HG02884 (cell line): ENCODE results near the gene GBP3.
A peak's percentile ranks its signal among the peaks of the same experiment; 100 is the strongest.
"Not testable (repeated sequence)": the region's sequence is repeated elsewhere in the genome, so short reads cannot be mapped to it uniquely, and the experiment has no call there.

Experiments used
- ATAC-seq: cut with Tn5 transposase; IDR thresholded peaks from one replicate; pipeline ENCODE4 v1.9.1; 2021; ENCODE audit warnings: mild to moderate bottlenecking, moderate library complexity; ENCODE audit not compliant: unreplicated experiment

The GBP3 gene

GRCh38 chr1:89022167-89022959 is at the start of gene GBP3:
TSS of gene GBP3 (minus strand) at chr1:89022866. CDS start at chr1:89020721, 2,145 bp downstream.
- ATAC-seq: peak; percentile 81

GRCh38 chr1:89070509-89070908 is 47.8 kb upstream of the GBP3 start:
- ATAC-seq: no peak

- no peak for ATAC-seq
These were observed 47.3 kb upstream of the GBP3 start for GRCh38 chr1:89069951-89070350.

GRCh38 chr1:89068291-89068690 is 45.6 kb upstream of the GBP3 start:
- ATAC-seq: no peak

- ATAC-seq: peak; percentile 73
These were observed 42.6 kb upstream of the GBP3 start, which contains the start of gene GBP1 for GRCh38 chr1:89065079-89065868. TSS of gene GBP1 (minus strand) at chr1:89065208. CDS start at chr1:89063234, 1,974 bp downstream.

- ATAC-seq: peak; percentile 45
These were observed 42.0 kb upstream of the GBP3 start for GRCh38 chr1:89064632-89065031.

- no peak for ATAC-seq
These were observed 40.4 kb upstream of the GBP3 start for GRCh38 chr1:89063094-89063493.

- ATAC-seq: no peak
These were observed 37.4 kb upstream of the GBP3 start for GRCh38 chr1:89060091-89060490.

GRCh38 chr1:89051955-89052312 is 29.3 kb upstream of the GBP3 start:
- no peak for ATAC-seq

GRCh38 chr1:89051300-89051954 is 28.8 kb upstream of the GBP3 start:
- no peak for ATAC-seq

- ATAC-seq: no peak
These were observed 28.0 kb upstream of the GBP3 start for GRCh38 chr1:89050649-89051033.

- ATAC-seq: not testable (repeated sequence)
These were observed 27.4 kb upstream of the GBP3 start for GRCh38 chr1:89049901-89050648.

GRCh38 chr1:89049187-89049586 is 26.5 kb upstream of the GBP3 start:
- not testable (repeated sequence) for ATAC-seq

- no peak for ATAC-seq
These were observed 25.1 kb upstream of the GBP3 start for GRCh38 chr1:89047734-89048133.

- peak; percentile 61 for ATAC-seq
These were observed 23.9 kb upstream of the GBP3 start for GRCh38 chr1:89046318-89047183.

GRCh38 chr1:89044970-89045721 is 22.5 kb upstream of the GBP3 start:
- no peak for ATAC-seq

- no peak for ATAC-seq
These were observed 21.3 kb upstream of the GBP3 start for GRCh38 chr1:89043940-89044339.

GRCh38 chr1:89042491-89042890 is 19.8 kb upstream of the GBP3 start:
- ATAC-seq: no peak

- ATAC-seq: no peak
These were observed 19.1 kb upstream of the GBP3 start for GRCh38 chr1:89041721-89042120.
